Right lobe of liver (tissue), 6 donors: ENCODE results near the gene C6orf62. TPM values are rescaled to one million over a fixed set of nuclear protein-coding genes. Genes with fewer than 3 reads are reported as not detected.
A peak's percentile ranks its signal among the peaks of the same experiment; 100 is the strongest.

ENCODE experiments used
- ATAC-seq, 4 donors: fragments of 200-7000 bp; cut with Tn5 transposase; one replicate each; pipeline ENCODE4 v1.9.1; 2020; ENCODE audit warnings: mild to moderate bottlenecking in 4 of 4, moderate library complexity in 4 of 4
- DNase-seq, 3 donors: peaks; one replicate each; pipeline ENCODE4 v3.0.0-alpha.2; 2020
- H3K27ac ChIP-seq, 3 donors: fragments of 200-600 bp; one replicate each; pipeline ENCODE4 v1.8.0; 2022
- H3K27me3 ChIP-seq, 2 donors: fragments of 200-600 bp; one replicate each; pipeline ENCODE4 v1.8.0; 2022
- H3K36me3 ChIP-seq, 4 donors: fragments of 200-600 bp; sonication (generic) in 1 of 4; one replicate each; pipeline versions ENCODE4 v1.5.1 to v1.8.0; 2017 to 2022; ENCODE audit warnings: control low read depth in 1 of 4
- H3K4me1 ChIP-seq, 4 donors: fragments of 200-600 bp; sonication (generic) in 1 of 4; one replicate each; pipeline versions ENCODE4 v1.5.1 to v1.8.0; 2017 to 2022; ENCODE audit warnings: control low read depth in 1 of 4
- H3K4me3 ChIP-seq, 3 donors: fragments of 200-600 bp; one replicate each; pipeline ENCODE4 v1.8.0; 2022
- H3K9me3 ChIP-seq, 4 donors: fragments of 200-600 bp; sonication (generic) in 1 of 4; one replicate each; pipeline versions ENCODE4 v1.5.1 to v1.8.0; 2017 to 2022; ENCODE audit warnings: control low read depth in 1 of 4
- CTCF ChIP-seq, 4 donors: fragments of 200-600 bp in 3 of 4; fragments of 450-650 bp in 1 of 4; IDR thresholded peaks; one replicate each; pipeline versions ENCODE4 v1.5.1 to v1.8.0; 2016 to 2022; ENCODE audit warnings: antibody characterized with exemption in 4 of 4, mild to moderate bottlenecking in 2 of 4
- POLR2A ChIP-seq: fragments of 450-650 bp; IDR thresholded peaks from one replicate; pipeline ENCODE4 v1.6.1; 2017; ENCODE audit warnings: antibody characterized with exemption, mild to moderate bottlenecking
- WGBS: methylation state at CpG from one replicate; pipeline ENCODE4 v1.1.6; 2018; ENCODE audit warnings: low coverage, low lambda C conversion rate; ENCODE audit not compliant: insufficient coverage; ENCODE audit errors: missing lambda C conversion rate; 5-methylcytosine and 5-hydroxymethylcytosine counted together
- intact Hi-C, 2 donors: fragments of 100-400 bp; cut with DNase I; formaldehyde crosslinking; loops; one replicate each; pipeline versions ENCODE4 v1.11.2 to v1.14.1; 2022
- total RNA-seq, 6 experiments: library from RNA; depleted of rRNA in 2 of 6; stranded (reverse); fragments of >200 nt in 2 of 6; fragmentation: NEBNext Ultra II Directional in 3 of 6; extraction: Animal tissue kit (Norgen Biotek cat#: 25700) in 3 of 6; gene quantifications; one replicate each; pipeline versions ENCODE4 v1.1.0 to v1.2.4, GENCODE V29; 2016 to 2023
- donor health status: DM: no; HTN: yes; CAD: no.
- donor health status: DM: no; HTN: no; CAD: no.
- donor health status: DM: no; HTN: no; CAD: no.
- donor health status: DM: no; HTN: yes; CAD: no.
- donor health status: DM: no; HTN: yes; CAD: no.

The C6orf62 gene
- total RNA-seq, 6 experiments from 2014 or later: 31.1 to 58.3 (median 48.7) TPM

GRCh38 chr6:24763578-24763977 is 44.6 kb upstream of the C6orf62 start:
- no peaks in the 10 kb centered on the region for H3K36me3 ChIP-seq
- intact Hi-C loops: loop anchor here (10.0 kb wide), 2 partner anchors 49 to 179 kb away; partner anchors contain the start of gene C6orf62 (in 1 of the 2)
- peaks cover 0 to 4% (median 0%) of the 10 kb centered on the region in 4 donors for H3K4me1 ChIP-seq
- DNase-seq (no peak), ATAC-seq (no peak)
- H3K27me3 ChIP-seq: no peaks in the 10 kb centered on the region
- H3K27ac ChIP-seq: no peak overlapping the region
- no peak for TF ChIP-seq CTCF (IDR thresholded peaks at IDR 0.05)
- TF ChIP-seq POLR2A: no peak
- H3K4me3 ChIP-seq: no peak overlapping the region
- WGBS: 19% methylated on average over 3 of the region's 3 CpGs
- no peaks in the 10 kb centered on the region for H3K9me3 ChIP-seq

GRCh38 chr6:24761851-24762250 is 42.9 kb upstream of the C6orf62 start:
- Histone ChIP-seq H3K36me3 (no peaks in the 10 kb centered on the region), H3K4me3 (no peak overlapping the region), H3K27me3 (no peaks in the 10 kb centered on the region), H3K4me1 (peaks cover 0 to 3% (median 0%) of the 10 kb centered on the region in 4 donors), H3K9me3 (no peaks in the 10 kb centered on the region), H3K27ac (no peak overlapping the region)
- no peak for TF ChIP-seq POLR2A
- no peak for TF ChIP-seq CTCF (IDR thresholded peaks at IDR 0.05)
- ATAC-seq (no peak), DNase-seq (no peak)
- intact Hi-C loops: loop anchor here (10.0 kb wide), 2 partner anchors 47 to 177 kb away; partner anchors contain the start of gene C6orf62 (in 1 of the 2)

GRCh38 chr6:24761193-24761835 is 42.4 kb upstream of the C6orf62 start:
- no peaks in the 10 kb centered on the region for H3K27me3 ChIP-seq
- no peaks in the 10 kb centered on the region for H3K9me3 ChIP-seq
- no peak overlapping the region for H3K4me3 ChIP-seq
- TF ChIP-seq CTCF (IDR thresholded peaks at IDR 0.05) (no peak), POLR2A (no peak)
- no peaks in the 10 kb centered on the region for H3K36me3 ChIP-seq
- no peak for DNase-seq
- H3K27ac ChIP-seq: no peak overlapping the region
- WGBS: 60% methylated on average over 1 of the region's 17 CpGs
- intact Hi-C loops: loop anchor here (10.0 kb wide), 2 partner anchors 47 to 177 kb away; partner anchors contain the start of gene C6orf62 (in 1 of the 2)
- ATAC-seq: peak in 2 of 4 donors; percentile 39 to 41
- no peaks in the 10 kb centered on the region for H3K4me1 ChIP-seq

- Histone ChIP-seq H3K27ac (no peak overlapping the region), H3K36me3 (no peaks in the 10 kb centered on the region), H3K4me3 (no peak overlapping the region), H3K9me3 (no peaks in the 10 kb centered on the region), H3K27me3 (no peaks in the 10 kb centered on the region), H3K4me1 (no peaks in the 10 kb centered on the region)
- TF ChIP-seq POLR2A (no peak), CTCF (IDR thresholded peaks at IDR 0.05) (no peak)
- WGBS: 100% methylated on average over 1 of the region's 5 CpGs
- DNase-seq (no peak), ATAC-seq (no peak)
- intact Hi-C loops: loop anchor here (10.0 kb wide), 2 partner anchors 45 to 175 kb away; partner anchors contain the start of gene C6orf62 (in 1 of the 2)
Measured at GRCh38 chr6:24760210-24760609, 41.3 kb upstream of the C6orf62 start.
